Mononuclear cell (primary cell): Measurements from ENCODE around the gene RPL22L1. TPM values are rescaled to one million over a fixed set of nuclear protein-coding genes. Genes with fewer than 3 reads are reported as not detected.

Source experiments
- H3K27me3 ChIP-seq: 2 replicates; pipeline ENCODE4 v1.6.0; 2011; ENCODE audit warnings: low read length, control low read depth; ENCODE audit not compliant: insufficient read depth
- H3K4me1 ChIP-seq: 2 replicates; pipeline ENCODE4 v1.5.1; 2011; ENCODE audit warnings: mild to moderate bottlenecking, low read length, control low read depth; ENCODE audit not compliant: insufficient read depth
- H3K4me3 ChIP-seq: 2 replicates; pipeline ENCODE4 v1.5.1; 2011; ENCODE audit warnings: mild to moderate bottlenecking, low read length, moderate library complexity
- H3K9me3 ChIP-seq: 2 replicates; pipeline ENCODE4 v1.5.1; 2011; ENCODE audit warnings: low read depth, mild to moderate bottlenecking, control low read depth, low read length
- total RNA-seq: library from RNA; depleted of rRNA; stranded (reverse); fragments of >200 nt; gene quantifications from one replicate; pipeline ENCODE4 v1.2.3, GENCODE V29; 2012

Gene RPL22L1
- total RNA-seq, 1 donor, result 131 TPM

GRCh38 chr3:170864525-170865208 is 5.3 kb downstream of the RPL22L1 start:
- no peaks in the 10 kb centered on the region for H3K27me3 ChIP-seq

DNA sequence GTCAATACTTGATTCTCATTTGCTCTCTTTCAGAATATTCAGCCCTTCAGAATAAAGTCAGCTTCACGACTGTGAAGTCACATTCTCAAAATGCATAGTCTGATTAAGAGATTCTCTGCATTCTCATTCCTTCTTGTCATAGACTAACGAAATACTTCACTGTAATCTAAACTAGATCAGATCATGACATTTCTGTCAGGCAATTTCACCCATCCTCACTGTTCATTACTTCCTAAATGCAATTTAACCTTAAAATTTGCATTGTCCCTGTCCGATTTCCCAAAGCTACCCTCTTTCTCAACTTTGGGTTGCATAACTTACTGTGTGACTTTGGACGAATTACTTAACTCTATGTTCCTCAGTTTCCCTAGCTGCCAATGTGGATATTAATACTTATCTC is 6.2 kb downstream of the RPL22L1 start:
- Histone ChIP-seq H3K4me1 (peaks cover 23% of the 10 kb centered on the region), H3K4me3 (no peak overlapping the region), H3K27me3 (no peaks in the 10 kb centered on the region), H3K9me3 (no peaks in the 10 kb centered on the region)

More at GRCh38 chr3:170864525-170865208, 5.3 kb downstream of the RPL22L1 start:
- Histone ChIP-seq H3K9me3 (no peaks in the 10 kb centered on the region), H3K4me3 (no peak overlapping the region), H3K4me1 (peaks cover 27% of the 10 kb centered on the region)

DNA sequence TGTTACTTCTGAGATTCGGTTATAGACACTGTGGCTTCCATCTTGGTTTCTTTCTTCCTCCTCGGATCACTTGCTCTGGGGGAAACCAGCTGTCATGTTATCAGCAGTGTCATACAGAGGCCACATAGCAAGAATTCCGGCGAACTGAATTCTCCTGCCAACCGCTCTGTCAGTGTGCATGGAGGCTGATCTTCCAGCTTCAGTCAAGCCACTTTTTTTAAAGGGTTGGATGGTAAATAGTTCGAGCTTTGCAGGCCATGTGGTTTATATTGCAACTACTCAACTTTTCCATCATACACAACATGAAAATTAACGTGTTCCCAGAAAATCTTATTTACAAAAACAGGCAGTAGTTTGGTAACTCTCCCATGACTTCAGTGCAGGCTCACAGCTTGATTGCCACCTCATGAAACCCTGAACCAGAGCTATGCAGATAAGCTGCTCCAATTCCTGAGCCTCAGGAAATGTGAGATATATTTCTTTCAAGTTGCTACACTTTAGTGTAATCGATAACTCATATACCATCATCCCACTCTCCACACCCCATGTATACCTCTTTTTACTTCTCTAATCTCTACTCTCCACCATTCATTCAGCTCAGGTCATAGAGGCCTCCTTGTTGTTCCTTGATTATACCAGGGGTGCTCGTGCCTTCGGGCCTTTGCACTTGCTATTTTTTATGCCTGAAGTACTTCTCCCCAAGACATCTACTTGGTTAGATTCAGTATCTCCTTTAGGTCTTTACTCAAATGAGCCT is 7.2 kb downstream of the RPL22L1 start:
- Histone ChIP-seq H3K27me3 (no peaks in the 10 kb centered on the region), H3K4me3 (no peak overlapping the region), H3K4me1 (peaks cover 12% of the 10 kb centered on the region), H3K9me3 (no peaks in the 10 kb centered on the region)

GRCh38 chr3:170858599-170858998 is 11.4 kb downstream of the RPL22L1 start:
- Histone ChIP-seq H3K4me3 (no peak overlapping the region), H3K9me3 (no peaks in the 10 kb centered on the region), H3K27me3 (no peaks in the 10 kb centered on the region), H3K4me1 (no peaks in the 10 kb centered on the region)

DNA sequence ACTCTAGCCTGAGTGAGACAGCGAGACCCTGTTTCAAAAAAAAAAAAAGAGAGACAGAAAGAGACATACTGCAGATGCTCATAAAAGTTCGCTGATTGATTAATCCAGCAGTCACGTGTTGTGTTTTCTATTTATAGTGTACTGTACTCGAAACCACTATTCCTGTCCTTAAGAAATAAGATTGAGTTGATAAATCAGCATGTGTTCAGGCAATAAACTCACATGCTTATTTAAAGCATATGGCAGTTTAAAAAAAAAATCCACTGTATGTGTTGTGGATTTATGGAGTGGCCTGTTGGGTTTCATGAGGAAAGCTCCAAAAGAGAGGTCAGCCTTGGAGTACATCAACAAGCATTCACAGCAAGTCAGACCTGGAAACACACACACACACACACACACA is 17.7 kb downstream of the RPL22L1 start:
- Histone ChIP-seq H3K9me3 (no peaks in the 10 kb centered on the region), H3K4me1 (no peaks in the 10 kb centered on the region), H3K4me3 (no peak overlapping the region), H3K27me3 (no peaks in the 10 kb centered on the region)

GRCh38 chr3:170848292-170848917 is 21.6 kb downstream of the RPL22L1 start:
- Histone ChIP-seq H3K4me3 (no peak overlapping the region), H3K27me3 (peaks cover 5% of the 10 kb centered on the region), H3K4me1 (no peaks in the 10 kb centered on the region), H3K9me3 (no peaks in the 10 kb centered on the region)

DNA sequence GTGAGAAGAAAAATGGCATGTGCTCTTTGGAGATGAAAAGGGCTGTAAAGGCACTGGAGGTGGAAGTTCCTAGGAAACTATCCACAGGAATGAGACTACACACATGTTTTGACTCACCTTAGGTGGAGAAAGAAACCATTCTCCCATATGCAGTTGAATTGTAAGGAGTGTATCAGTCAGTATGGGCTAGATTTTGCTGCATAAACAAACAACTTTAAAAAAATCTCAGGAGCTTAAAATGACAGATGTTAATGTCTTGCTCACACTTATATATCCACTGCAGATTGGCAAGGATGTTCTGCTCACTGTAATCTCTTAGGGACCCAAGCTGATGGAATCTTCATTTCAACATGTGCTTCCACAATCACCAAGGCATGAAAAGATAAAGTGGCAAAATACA is 25.6 kb downstream of the RPL22L1 start:
- H3K4me1 ChIP-seq, result no peaks in the 10 kb centered on the region
- H3K9me3 ChIP-seq, result no peaks in the 10 kb centered on the region
- no peak overlapping the region for H3K4me3 ChIP-seq
- H3K27me3 ChIP-seq, result peaks cover 15% of the 10 kb centered on the region

DNA sequence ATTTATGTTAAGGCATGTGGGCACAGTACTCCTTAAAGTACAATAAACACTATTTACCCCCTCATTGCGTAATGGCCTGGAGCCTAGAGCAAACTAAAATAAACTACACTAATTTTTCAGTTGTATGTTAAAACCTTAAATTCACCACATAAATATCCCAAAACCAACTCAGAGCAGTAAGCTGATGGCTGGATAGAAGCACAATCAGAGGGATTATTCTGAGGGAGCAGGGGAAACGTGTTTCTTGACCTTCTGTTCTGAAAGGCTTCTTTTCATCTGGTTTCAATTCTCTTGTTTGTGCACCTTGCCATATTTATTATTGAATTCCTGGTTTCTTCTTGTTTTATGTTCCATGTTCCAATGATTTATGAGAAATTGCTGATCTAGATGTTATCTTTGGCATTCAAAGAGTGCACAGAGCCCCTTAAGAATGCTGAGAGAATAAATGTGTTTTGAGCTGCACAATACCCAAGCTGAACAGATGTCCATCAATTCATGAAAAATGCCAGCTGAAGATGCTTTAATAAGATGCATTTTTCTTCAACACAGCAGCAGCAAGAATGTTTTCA is 29.6 kb downstream of the RPL22L1 start:
- Histone ChIP-seq H3K9me3 (no peaks in the 10 kb centered on the region), H3K4me1 (no peaks in the 10 kb centered on the region), H3K27me3 (peaks cover 26% of the 10 kb centered on the region), H3K4me3 (no peak overlapping the region)

- H3K9me3 ChIP-seq, result no peaks in the 10 kb centered on the region
- H3K27me3 ChIP-seq, result peaks cover 21% of the 10 kb centered on the region
- H3K4me3 ChIP-seq, result no peak overlapping the region
- no peaks in the 10 kb centered on the region for H3K4me1 ChIP-seq
Observed at GRCh38 chr3:170839518-170840100, 30.4 kb downstream of the RPL22L1 start.

DNA sequence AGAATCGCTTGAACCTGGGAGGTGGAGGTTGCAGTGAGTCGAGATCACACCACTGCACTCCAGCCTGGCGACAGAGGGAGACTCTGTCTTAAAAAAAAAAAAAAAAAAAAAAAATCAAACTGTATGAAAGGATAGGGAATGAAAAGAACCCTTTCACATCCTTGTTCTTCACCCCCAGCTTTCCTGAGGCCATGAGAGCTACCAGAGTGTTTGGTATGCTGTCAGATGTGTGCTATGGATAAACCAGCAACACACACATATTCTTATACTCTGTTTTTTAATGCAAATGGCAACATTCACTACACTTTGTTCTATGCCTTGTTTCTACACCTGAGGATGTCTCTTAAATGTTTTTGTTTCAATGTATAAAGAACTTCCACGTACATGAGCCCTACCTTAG is 33.5 kb downstream of the RPL22L1 start:
- H3K4me1 ChIP-seq, result no peaks in the 10 kb centered on the region
- H3K9me3 ChIP-seq, result no peaks in the 10 kb centered on the region
- peaks cover 22% of the 10 kb centered on the region for H3K27me3 ChIP-seq
- H3K4me3 ChIP-seq, result no peak overlapping the region

DNA sequence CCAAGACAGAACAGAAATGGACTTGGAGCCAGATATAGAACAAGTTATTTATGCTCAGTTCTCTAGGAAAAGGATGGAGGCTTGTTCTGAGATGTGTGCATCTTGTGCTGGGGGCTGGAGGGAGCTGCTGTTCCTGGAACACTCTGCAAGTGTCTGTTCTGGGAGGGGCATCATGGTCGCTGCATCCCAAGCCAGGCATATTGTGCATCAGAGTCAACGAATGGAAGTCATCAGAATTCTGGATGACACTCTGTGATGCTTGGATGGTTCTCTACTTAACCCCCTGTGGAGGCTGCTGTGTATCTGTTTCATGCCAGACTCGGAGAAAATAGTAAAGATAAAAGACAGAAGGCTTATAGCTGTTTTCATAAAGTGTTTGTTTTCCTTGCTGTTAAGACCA is 34.7 kb downstream of the RPL22L1 start:
- Histone ChIP-seq H3K4me1 (no peaks in the 10 kb centered on the region), H3K4me3 (no peak overlapping the region), H3K27me3 (peaks cover 22% of the 10 kb centered on the region), H3K9me3 (no peaks in the 10 kb centered on the region)

DNA sequence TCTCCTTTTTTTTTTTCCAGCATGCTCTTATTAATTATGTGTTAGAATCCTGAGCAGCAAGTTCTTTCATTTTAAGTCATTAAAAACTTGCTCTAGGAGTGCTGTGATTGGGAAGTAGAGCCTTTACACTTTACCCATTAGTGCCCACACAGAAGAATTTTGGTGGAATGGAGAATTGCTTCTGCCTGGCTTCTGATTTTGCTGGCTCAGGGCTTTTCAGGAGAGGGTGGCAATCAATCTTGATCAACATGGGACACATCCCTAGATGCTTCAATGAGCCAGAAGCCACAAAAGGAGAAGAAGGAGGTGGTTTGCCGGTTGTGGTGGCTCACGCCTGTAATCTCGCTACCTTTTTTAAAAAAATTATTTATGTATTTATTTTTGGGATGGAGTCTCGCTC is 39.4 kb downstream of the RPL22L1 start:
- Histone ChIP-seq H3K27me3 (peaks cover 11% of the 10 kb centered on the region), H3K9me3 (no peaks in the 10 kb centered on the region), H3K4me1 (no peaks in the 10 kb centered on the region), H3K4me3 (no peak overlapping the region)

- H3K27me3 ChIP-seq, result peaks cover 11% of the 10 kb centered on the region
- H3K4me3 ChIP-seq, result no peak overlapping the region
- H3K9me3 ChIP-seq, result no peaks in the 10 kb centered on the region
- no peaks in the 10 kb centered on the region for H3K4me1 ChIP-seq
Observed at GRCh38 chr3:170829546-170830272, 40.3 kb downstream of the RPL22L1 start.

GRCh38 chr3:170826047-170826446 is 43.9 kb downstream of the RPL22L1 start:
- Histone ChIP-seq H3K27me3 (peaks cover 7% of the 10 kb centered on the region), H3K4me3 (no peak overlapping the region), H3K4me1 (no peaks in the 10 kb centered on the region), H3K9me3 (no peaks in the 10 kb centered on the region)
